ENCODE results near the gene WDR53.
"Not testable (repeated sequence)": the region's sequence is repeated elsewhere in the genome, so short reads cannot be mapped to it uniquely, and the experiment has no call there.

DNA sequence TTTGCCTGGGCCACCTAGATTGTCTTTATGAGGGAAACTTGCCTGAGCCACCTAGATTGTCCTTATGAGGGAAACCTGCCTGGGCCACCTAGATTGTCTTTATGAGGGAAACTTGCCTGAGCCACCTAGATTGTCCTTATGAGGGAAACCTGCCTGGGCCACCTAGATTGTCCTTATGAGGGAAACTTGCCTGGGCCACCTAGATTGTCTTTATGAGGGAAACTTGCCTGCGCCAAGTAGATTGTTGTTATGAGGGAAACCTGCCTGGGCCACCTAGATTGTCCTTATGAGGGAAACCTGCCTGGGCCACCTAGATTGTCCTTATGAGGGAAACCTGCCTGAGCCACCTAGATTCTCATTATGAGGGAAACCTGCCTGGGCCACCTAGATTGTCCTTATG lies 57.2 kb downstream of the WDR53 start:
- TF ChIP-seq, protein P1, sequence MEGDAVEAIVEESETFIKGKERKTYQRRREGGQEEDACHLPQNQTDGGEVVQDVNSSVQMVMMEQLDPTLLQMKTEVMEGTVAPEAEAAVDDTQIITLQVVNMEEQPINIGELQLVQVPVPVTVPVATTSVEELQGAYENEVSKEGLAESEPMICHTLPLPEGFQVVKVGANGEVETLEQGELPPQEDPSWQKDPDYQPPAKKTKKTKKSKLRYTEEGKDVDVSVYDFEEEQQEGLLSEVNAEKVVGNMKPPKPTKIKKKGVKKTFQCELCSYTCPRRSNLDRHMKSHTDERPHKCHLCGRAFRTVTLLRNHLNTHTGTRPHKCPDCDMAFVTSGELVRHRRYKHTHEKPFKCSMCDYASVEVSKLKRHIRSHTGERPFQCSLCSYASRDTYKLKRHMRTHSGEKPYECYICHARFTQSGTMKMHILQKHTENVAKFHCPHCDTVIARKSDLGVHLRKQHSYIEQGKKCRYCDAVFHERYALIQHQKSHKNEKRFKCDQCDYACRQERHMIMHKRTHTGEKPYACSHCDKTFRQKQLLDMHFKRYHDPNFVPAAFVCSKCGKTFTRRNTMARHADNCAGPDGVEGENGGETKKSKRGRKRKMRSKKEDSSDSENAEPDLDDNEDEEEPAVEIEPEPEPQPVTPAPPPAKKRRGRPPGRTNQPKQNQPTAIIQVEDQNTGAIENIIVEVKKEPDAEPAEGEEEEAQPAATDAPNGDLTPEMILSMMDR (IDR thresholded peaks at IDR 0.05), result not testable (repeated sequence)
- TF ChIP-seq POLR2A (IDR thresholded peaks at IDR 0.05), result not testable (repeated sequence)

Measured in uterus (tissue), 2 donors.